GM18505 (cell line): Measurements from ENCODE around the gene CCDC17.

Experiments
- ATAC-seq: cut with Tn5 transposase; IDR thresholded peaks from one replicate; pipeline ENCODE4 v1.9.1; 2021; ENCODE audit not compliant: unreplicated experiment
- POLR2A ChIP-seq: IDR thresholded peaks from 4 replicates; pipeline ENCODE4 v1.6.1; 2011; ENCODE audit warnings: borderline replicate concordance; ENCODE audit not compliant: insufficient read depth, insufficient read length; ENCODE audit errors: extremely low read depth

The CCDC17 gene

DNA sequence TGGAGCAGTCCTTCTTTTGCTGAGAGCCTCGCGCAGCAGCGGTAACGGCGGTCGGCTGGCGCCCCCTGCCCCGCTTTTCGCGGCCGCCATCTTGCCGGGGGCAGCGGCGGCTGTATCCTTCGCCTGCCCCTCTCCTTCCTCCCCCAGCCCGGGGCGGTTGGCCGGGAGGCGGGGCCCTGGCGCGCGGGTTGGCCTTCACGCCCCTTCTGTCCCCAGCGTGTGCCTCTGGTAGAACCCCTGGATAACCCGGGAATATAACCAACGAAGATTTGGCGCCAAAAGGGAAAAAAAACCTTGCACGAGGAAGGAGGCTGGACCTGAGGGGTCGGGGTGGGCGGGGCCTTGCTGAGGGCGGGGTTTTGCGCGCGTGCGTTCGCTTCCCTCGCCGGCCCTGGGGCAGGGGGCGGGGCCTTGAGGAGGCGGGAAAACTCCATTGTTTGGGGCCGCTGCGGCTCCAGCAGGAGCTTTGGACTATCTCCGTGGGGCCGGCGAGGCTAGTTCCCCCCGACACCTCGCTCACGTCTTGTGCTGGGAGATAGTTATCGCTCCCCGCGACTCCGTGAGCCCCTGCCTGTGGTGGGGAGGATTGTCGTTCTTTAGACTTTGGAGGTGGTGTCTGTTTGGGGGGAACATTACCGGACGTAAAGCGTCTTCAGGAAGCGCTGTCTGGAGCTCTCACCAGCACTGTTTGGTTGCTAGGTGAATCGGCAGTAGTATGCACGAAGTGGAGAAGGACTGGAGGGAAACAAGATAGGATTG, 39.3 kb downstream of the CCDC17 start:
- peak; percentile 37 for ATAC-seq
- no peak for TF ChIP-seq POLR2A

DNA sequence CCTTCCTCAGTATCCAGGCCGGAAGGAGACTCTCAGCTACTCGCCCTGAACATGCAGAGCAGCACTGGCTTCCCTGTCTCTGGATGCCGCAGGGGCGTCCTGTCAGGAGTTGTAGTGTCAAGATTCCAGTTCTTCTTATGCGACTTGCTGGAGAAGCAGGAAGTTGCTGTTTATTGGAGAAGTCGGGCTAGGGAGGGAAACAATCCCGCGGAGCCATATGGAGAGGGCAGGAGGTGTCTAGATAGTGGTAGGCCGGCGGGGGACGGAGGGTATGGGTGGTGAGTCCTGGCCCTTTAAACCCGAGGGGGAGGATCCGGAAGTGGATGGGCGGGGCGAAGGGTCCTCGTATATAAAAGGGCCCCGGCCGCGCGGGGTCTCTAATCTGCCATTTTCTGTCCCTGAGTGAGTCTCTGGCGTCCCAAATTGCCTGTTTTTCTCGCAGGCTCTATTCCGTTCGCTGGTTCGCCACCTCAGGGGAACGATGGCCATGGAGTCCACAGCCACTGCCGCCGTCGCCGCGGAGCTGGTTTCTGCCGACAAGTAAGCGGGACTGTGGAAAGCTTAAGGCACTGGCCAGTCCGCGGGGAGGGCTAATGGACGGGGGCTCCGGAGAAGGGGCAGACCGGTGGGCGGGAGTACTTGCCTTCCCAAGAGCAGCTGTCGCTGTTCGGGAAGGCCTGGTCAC, 40.0 kb downstream of the CCDC17 start, which contains the start of gene NASP:
NASP (plus strand) TSS at position 376 of the 685 bp plus-strand sequence; CDS start at position 482, 106 bp downstream.
- TF ChIP-seq POLR2A: peak; percentile 99
- ATAC-seq: peak; percentile 44

DNA sequence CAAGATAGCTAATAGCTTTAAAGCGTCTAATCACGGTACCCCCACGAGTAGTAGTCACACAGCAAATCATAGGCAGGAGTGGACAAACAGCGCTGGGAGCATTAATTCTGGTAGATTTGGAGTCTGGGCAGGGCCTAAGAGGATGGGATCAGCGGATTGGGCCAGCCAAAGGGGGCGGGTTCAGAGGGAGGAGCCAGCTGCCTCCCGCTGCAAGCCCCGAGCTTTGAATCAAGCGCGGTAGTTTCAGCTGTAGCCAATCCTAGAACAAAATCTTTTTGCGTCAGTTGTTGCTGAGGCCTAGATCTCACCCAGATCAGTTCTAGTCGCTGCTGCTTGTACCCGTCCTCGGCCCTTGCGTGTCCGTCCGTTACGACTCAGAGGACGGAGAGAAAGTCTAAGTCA, 40.6 kb downstream of the CCDC17 start:
- TF ChIP-seq POLR2A: no peak
- ATAC-seq: peak; percentile 56

DNA sequence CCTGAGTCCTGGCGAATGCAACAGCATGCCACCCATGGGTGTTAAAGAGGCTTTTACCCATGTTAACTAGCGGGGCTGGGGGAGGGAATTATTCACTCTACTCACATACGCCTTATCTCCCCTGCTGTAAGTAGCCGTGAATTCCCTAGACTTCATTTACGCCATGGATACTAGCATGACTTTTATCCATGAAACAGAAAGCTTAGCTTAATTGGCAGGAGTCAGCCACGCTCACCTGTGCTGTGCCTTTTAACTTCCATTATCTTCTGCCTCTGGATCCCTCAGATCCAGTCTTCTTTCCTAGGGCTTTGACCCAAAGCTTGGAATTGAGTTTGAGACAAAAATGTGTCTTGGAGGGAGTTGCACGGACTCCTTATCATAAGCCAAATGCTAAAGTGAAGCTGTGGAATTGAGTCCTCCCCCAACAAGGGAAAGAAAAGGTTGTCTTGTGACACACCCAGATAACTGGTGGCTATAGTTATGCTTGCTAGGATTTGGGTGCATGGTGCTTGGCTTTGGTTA, 49.7 kb downstream of the CCDC17 start:
- no peak for ATAC-seq

DNA sequence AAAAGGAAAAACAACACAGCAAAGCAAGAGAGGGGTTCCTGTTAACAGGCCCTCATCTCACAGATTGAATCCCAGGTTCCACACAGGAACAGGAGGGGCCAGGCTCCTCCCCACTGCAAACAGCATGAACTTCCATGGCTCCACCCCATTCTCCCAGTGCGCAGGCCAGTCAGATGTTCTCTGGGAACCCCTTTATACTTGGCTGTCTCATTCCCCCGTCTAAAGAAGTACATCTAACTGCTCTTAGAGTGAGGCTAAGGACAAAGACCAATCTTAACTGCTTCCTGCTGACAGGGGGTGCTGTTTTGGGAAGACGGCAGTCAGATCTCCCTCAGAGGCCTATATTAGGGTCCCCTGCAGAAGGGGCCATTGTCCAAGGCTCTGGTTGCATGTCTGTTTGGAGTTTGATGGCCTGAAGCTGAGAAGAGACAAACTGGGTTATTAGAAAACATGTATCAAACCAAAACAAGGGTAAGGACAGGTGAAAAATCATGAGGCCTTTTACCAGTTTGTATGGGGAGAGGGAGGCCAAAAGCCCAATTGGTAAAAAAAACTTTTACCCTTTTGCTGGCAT, 50.5 kb downstream of the CCDC17 start:
- no peak for ATAC-seq
- TF ChIP-seq POLR2A: no peak

More for the DNA sequence above, 49.7 kb downstream of the CCDC17 start:
- no peak for TF ChIP-seq POLR2A

DNA sequence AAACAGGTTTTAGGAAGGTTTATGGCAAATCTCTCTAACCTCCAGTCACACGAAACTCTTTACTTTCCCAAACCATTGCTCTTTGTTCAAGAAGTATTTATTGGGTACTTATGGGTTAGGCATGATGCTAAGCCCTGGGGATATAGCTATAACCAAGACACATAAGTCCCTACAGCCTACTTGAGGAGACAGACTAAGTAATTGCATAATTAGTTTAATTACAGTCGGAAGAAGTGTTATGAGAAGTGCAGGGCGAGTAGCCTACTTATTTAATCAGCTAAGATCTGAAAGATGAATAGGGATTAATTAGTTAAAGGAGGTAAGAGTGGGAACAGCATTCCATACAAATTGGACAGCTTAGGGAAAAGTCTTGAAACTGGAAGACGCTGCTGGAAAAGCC, 53.2 kb downstream of the CCDC17 start:
- no peak for TF ChIP-seq POLR2A
- no peak for ATAC-seq
